HG03342 (cell line): ENCODE data around the gene CNTN2.

Experiments used
- ATAC-seq: cut with Tn5 transposase; IDR thresholded peaks from one replicate; pipeline ENCODE4 v1.9.1; 2021; ENCODE audit warnings: mild to moderate bottlenecking, moderate library complexity; ENCODE audit not compliant: unreplicated experiment

CNTN2 gene

GRCh38 chr1:205109269-205109668 lies 66.3 kb downstream of the CNTN2 start:
- no peak for ATAC-seq

- no peak for ATAC-seq
These were observed 66.7 kb downstream of the CNTN2 start for GRCh38 chr1:205109711-205110110.

GRCh38 chr1:205111354-205111753 lies 68.3 kb downstream of the CNTN2 start:
- ATAC-seq, result no peak

GRCh38 chr1:205118752-205119151 lies 75.7 kb downstream of the CNTN2 start:
- no peak for ATAC-seq

- ATAC-seq, result peak; percentile 91
These were observed 78.9 kb downstream of the CNTN2 start, which contains the start of gene RBBP5 for GRCh38 chr1:205121660-205122488. Gene RBBP5, minus strand, starts transcription at chr1:205121978. Its CDS starts 105 bp downstream, at chr1:205121873.

GRCh38 chr1:205122489-205122882 lies 79.5 kb downstream of the CNTN2 start:
- no peak for ATAC-seq

GRCh38 chr1:205124726-205125125 lies 81.7 kb downstream of the CNTN2 start:
- no peak for ATAC-seq

GRCh38 chr1:205127646-205128045 lies 84.6 kb downstream of the CNTN2 start:
- no peak for ATAC-seq
